GM18873 (cell line): ENCODE data around the gene RARG.

Experiments
- ATAC-seq: cut with Tn5 transposase; IDR thresholded peaks from one replicate; pipeline ENCODE4 v1.9.1; 2021; ENCODE audit warnings: mild to moderate bottlenecking, moderate library complexity, moderate number of reproducible peaks; ENCODE audit not compliant: unreplicated experiment, low FRiP score

RARG gene

DNA sequence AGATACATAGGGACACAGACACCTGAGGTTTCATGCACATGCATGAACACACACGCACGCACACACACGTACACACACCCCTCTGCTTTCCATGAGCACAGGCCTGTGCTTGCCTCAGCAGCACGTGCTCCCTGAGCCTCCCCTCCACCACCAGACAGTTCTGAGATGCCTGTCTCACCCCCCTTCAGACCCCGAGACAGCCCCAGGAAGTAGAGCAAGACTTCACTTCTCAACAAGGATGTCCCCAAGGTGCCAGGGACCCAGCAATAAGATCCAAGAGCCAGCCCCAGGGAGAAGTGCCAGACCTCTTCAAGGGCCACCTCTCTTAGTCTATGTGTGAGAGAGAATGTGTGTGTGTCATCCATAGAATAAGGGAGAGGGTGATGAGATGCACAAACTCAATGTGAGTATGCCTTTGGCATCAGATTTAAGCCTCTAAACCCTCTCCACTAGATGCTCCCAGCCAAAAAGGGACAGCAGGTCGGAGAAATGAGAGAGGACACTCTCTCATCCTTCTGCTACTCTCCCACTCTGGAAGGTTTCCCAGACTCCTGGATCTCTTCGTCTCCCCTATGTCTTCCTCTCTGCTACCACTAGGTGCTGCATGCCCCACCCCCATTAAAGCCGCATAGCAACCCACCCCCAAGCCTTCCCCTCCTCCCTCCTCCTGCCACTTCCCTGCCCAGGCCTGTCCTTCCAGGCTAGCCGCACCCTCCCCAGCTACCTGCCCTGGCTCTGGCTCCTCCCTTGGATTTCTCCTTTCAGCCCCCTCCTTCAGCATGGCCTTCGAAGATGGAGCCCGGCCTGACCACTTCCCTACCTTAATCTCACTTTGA lies 7.7 kb downstream of the RARG start:
- ATAC-seq: no peak

DNA sequence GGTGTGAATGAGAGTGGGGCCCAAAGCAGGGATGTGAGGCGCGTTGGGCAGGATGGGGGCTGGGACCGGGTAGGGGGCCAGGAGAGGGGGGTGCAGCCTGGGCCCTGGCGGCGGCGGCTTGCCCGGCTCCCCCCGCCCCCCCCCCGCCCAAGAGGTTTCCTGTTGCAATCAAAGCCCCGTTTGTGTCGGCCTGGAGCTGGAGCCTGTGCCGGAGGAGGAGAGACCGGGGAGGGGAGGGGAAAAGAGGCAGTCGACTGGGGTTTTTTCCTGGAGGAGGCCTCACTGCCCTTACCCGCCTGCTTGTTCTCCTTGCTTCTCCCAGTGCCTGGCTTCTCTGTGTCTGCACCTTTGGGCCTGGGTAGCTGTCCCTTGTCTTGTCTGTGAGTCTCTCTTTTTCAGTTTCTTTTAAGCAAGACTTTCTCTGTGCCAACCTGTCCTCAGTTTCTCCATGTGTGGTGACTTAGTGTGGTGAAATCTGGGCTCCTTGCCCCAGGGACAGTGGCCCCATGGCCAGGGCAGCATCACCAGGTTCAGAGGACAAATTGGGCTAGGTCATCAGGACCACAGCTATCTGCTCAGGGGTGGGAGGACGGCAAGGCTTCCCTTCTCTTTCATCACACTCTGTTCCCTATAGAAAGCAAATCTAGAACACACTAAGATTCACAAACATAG lies 8.5 kb downstream of the RARG start:
- no peak for ATAC-seq

GRCh38 chr12:53222806-53223261 lies 9.2 kb downstream of the RARG start:
- ATAC-seq: no peak

DNA sequence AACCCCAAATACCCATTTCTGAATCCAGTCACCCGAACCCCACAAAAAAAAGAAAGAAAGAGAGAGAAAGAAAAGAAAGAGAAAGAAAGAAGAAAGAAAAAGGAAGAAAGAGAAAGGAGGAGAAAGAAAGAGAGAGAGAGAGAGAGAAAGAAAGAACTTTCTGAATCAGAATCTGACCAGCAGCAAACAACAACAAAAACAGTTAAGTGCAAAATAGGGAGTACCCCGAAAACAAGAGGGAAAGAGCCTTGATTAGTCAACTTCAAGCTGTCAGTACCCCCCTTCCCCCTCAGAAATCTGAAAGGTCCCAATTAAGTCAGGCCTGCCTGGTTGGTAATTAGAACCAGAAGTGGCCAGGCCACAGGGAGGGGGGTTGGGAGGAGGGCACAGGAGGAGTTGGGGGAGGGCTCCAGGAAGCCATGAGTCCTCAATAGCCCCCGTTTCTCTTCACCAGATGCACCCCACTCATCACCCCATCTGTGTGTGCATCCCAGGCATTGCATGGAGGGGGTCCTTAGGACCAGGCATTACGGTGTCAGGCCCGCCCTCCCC lies 9.8 kb downstream of the RARG start:
- ATAC-seq: no peak

- ATAC-seq: peak; percentile 28
Observed at GRCh38 chr12:53221203-53222080, 10.6 kb downstream of the RARG start.

DNA sequence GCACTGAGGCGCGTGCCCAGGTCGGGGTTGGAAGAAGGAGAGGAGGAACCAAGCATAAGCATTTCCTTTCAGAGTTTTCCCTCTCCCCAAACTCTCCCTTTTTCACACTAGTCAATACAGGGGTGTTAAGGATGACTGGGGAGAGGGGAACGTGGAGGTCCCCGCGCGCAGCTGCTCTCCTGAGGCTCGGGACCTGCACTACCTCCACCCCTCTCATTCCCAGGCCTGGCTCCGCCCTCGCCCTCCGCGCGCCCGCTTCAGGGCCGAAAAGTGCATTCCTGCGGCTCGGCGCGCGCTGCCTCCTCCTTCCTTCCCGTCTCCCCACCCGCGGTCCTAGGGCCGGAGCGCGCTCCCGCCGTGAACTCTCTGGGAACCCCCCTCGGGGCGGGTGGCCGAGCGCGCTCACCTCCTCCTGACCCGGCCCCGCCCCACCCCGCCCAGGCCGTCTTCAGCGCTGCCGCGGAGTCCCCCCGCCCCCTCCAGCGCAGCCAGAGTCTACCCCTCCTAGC lies 11.3 kb downstream of the RARG start:
- ATAC-seq: peak; percentile 46

DNA sequence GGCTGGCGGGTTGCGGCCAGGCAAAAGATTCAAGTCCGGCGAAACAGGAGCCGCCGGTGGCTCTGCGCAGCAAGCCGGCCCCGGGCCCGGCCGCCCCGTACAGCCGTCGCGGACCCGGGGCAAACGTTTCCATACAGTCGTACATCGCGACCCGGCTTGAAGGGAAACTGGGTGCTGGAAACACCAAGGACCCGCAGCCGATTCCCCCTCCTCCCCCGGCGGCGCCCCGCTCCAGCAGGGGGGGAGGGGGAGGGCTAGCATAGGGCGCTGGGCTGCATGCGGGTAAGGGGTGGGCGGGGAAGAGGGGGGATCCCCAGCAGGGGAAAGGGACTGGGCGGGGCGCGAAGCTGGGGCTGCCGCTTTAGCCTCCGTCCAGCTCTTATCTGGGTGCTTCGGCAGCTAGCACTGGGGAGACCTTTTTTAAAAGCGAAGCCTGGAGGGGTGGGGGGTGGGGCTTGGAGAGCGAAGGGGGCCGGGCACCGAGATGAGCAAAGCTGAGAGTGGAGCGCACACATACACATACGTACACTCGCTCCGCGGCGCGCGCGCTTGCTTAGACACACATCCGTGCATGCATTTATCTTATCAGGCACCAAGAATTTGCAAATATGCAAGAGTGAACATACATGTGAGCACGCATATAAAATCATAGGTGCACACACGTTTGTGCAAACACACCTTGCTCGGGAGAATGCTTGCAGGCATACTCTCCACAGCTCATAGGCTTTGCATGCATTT lies 11.9 kb downstream of the RARG start:
- ATAC-seq: peak; percentile 30

DNA sequence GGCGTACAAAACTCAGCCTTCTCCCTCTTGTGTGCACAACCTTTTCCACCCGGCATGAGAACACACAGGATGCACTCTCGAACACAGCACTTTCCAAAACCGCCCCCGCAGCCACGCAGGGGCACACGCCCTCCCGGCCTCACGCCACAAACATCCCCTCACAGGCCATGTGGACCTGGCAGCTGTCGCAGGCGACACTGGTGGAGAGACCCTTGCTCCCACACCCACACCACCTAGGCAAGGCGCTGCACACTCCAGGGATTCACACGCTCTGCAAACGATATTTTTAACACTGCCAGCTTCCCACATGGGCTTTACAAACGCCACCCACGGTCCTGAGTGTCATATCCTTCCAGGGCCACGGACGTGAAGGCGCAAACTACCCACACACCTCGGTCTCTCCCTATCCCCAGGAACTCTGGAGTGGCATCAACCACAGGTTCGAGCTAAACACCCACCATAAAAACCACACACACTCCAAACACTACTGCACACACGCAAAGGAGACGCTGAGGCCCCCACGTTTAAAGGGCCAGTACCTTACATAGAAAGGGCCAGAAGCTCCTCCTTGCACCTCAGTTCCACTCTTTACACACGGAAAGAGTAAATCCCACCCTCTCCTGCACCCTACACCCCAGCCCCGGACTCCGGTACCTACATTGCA lies 12.6 kb downstream of the RARG start:
- no peak for ATAC-seq

DNA sequence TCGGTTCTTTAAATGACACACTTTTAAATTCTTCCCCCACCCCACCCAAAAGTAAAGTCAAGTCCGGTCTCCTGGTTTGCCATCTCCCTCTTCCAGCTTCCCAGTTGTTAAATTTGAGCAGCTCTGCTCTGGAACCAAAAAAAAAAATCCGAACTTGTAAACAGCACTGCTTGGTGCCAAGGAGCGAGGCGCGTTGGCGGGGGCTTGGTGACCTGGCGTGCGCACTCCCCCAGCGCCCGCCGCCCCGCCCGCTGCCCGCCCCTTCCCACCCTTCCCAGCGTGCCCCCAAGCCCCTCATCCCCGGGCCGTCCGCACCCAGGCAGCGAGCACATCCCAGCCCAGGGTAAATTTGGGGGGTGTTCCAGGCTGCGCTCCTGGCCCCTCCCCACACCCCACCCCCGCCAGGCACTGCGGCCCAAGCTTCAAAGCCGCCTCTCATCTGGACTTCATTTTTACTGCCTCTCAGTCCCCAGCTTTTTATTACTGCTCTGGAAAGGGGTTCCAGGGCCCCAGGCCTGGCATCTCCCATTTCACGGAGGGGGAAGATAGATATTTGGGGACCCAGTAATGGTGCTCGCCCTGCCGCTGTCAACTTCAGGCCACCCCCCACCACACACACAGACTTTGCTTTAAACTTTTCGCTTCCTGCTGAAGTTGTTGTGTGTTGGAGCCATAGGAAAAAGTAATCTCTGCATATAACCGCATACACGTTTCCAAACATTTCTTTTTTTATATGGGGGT lies 13.3 kb downstream of the RARG start:
- no peak for ATAC-seq

DNA sequence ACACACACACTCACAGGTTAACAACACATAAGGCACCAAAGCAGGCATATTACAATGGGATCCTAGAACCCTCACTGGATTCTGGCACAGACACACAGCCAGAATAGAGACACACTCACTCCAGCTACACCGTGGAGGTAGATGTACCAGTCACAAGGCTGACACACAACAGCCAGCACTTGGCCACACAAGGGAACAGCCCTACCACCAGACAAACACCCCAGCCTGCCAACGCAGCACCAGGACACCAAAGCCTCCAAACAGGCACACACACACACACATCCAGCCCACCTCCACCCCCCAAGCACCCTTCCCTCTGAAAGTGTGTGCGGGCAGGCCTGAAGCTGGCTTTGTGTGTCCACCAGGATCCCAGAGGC lies 14.1 kb downstream of the RARG start:
- no peak for ATAC-seq

DNA sequence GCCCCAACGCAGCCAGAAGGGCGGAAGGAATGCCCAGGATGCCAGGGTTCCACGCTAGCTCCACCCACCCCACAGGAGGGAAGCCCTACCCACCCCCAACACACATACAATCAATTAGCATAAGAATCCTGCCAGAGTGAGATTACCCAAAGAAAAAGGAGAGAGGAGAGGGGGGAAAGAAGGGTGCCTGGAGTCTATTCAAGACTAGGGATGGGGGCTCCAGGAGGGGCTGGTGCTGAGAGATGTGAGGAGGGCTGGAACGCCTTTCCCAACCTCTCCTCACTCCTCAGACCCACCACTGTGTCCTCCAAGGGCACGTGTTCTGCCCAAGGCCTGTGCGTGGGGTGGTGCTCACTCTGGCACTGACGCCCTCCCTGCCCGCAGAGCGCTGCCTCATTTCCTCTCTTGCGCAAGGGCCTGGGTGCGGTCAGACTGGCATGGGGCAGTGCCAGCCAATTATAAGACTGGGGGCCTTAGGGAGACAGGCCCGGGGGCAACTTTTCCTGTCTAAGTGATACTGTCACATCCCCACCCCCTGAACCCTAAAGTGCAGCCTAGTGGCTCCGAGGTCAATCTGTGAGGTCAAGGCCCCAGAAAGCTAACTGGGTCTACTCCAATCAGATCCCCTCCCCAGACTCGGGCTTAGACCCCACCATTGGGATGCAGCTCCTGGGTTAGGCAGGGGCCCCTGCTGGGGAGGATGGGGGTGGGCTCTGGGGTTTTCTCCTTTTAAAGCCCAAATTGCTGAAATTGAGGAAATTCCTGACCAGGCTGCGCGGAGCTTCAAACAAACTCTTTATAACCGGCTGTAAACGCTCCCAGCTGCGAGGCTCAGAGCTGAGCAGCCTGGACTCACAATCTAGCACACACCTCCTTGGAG lies 14.7 kb downstream of the RARG start:
- ATAC-seq: no peak

DNA sequence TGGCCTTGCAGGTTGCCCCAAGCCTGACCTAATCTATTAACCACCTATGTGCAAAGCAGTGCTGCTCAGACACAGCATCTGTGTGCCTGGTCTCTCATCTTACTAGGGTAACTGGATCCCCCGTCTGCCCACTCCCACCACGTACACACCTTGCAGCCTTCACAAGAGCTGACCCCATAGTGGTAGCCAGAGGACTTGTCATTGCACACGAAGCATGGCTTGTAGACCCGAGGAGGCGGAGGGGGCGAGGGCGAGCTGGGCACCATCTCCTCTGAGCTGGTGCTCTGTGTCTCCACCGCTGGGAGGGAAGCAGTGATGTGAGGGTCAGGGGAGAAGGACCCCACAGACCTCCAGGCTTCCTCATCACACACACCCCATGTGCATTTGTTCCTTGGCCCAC lies 16.5 kb downstream of the RARG start:
- ATAC-seq: no peak

DNA sequence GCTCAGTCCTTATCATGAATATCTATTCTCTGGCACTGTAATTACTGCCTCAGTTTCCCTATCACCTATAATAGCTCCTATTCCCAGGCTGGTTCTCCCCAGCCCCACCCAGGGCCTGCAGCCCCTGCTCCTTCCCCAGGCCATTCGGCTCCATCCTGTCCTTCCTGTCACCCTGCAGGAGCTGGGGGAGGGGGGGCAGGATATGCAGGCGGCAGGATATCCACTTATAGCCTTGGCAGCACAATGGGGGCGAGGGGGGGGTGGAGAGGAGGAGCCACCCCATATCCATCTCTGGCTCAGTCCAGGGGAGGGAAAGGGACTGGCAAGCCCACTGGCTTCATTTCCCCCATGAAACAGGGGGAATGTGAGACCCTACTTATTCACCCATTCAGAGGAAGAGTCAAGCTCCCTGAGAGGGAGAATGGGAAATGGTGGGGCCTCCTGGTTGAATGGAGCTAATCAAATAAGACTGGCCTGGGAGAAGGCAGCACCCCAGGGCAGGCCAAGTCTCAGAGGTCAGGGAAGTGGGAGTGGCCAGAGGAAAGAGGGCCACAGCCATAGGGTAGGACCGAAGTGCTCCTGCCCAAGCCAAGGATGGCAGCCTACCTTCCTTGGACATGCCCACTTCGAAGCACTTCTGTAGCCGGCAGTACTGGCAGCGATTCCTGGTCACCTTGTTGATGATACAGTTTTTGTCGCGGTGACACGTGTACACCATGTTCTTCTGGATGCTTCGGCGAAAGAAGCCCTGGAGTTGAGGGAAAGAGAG lies 17.1 kb downstream of the RARG start:
- ATAC-seq: no peak

- no peak for ATAC-seq
Observed at GRCh38 chr12:53214221-53214620, 17.8 kb downstream of the RARG start.

DNA sequence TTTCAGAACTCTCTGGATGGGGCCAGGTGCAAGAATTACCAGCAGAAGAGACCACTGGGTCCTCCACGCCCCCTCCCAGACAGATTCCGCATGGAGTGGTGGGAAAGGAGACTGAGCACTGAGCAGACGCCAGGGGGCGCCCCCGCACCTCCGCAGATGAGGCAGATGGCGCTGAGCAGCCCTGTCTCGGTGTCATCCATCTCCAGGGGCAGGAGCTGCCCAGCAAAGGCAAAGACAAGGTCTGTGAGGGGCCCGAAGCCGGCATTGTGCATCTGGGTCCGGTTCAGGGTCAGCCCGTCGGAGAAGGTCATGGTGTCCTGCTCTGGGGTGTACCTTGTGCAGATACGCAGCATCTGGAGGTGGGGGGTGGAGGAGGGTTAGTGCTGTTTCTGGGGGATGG lies 18.7 kb downstream of the RARG start:
- ATAC-seq: peak; percentile 39

GRCh38 chr12:53212931-53213330 lies 19.1 kb downstream of the RARG start:
- no peak for ATAC-seq
